Stimulated activated CD4-positive, alpha-beta T cell treated with anti-CD3 and anti-CD28 coated beads, Interleukin-12 subunit alpha, Interleukin-12 subunit beta, amount 100 ng/mL, for 24 hours (primary cell): ENCODE measurements around the gene PRSS27.
"Not testable (repeated sequence)": the region's sequence is repeated elsewhere in the genome, so short reads cannot be mapped to it uniquely, and the experiment has no call there.

Source experiments
- DNase-seq, 2 experiments: peaks; one replicate each; pipeline ENCODE4 v3.0.0-alpha.2; 2020; ENCODE audit warnings: low read depth in 2 of 2

Gene PRSS27

GRCh38 chr16:2673066-2673999 lies 46.7 kb downstream of the PRSS27 start:
- peak; percentile 88 to 90 for DNase-seq

GRCh38 chr16:2671741-2672140 lies 48.3 kb downstream of the PRSS27 start:
- DNase-seq, result no peak

- not testable (repeated sequence) for DNase-seq
These were observed 48.8 kb downstream of the PRSS27 start for GRCh38 chr16:2671193-2671592.

- DNase-seq, result peak in 1 of 2 experiments; percentile 59
These were observed 50.0 kb downstream of the PRSS27 start for GRCh38 chr16:2670017-2670416.

- not testable (repeated sequence) for DNase-seq
These were observed 50.4 kb downstream of the PRSS27 start for GRCh38 chr16:2669587-2669986.

- DNase-seq, result not testable (repeated sequence)
These were observed 53.4 kb downstream of the PRSS27 start for GRCh38 chr16:2666671-2667070.

GRCh38 chr16:2664574-2664982 lies 55.4 kb downstream of the PRSS27 start:
- DNase-seq, result no peak

- peak in 1 of 2 experiments; percentile 36 for DNase-seq
These were observed 56.2 kb downstream of the PRSS27 start for GRCh38 chr16:2663553-2664546.
